NCI-H226 (cell line): ENCODE measurements around the gene LZTS2.
"Not testable (repeated sequence)": the region's sequence is repeated elsewhere in the genome, so short reads cannot be mapped to it uniquely, and the experiment has no call there.

Source experiments
- DNase-seq: peaks from one replicate; pipeline ENCODE4 v3.0.0-alpha.2; 2015

The LZTS2 gene

DNA sequence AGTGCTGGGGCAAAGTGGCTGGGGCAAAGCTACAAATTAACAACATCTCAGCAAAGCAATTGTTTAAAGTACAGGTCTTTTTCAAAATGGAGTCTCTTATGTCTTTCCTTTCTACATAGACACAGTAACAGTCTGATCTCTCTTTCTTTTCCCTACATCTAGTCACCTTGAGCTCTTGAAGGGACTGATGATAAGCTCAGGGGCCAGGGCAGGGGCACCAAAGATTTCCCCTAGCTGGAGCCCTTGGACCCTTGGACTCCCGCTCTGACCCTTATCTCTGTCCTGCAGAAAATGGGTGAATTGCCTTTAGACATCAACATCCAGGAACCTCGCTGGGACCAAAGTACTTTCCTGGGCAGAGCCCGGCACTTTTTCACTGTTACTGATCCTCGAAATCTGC, 34.8 kb downstream of the LZTS2 start:
- not testable (repeated sequence) for DNase-seq

GRCh38 chr10:101035314-101035713, 35.7 kb downstream of the LZTS2 start:
- no peak for DNase-seq

DNA sequence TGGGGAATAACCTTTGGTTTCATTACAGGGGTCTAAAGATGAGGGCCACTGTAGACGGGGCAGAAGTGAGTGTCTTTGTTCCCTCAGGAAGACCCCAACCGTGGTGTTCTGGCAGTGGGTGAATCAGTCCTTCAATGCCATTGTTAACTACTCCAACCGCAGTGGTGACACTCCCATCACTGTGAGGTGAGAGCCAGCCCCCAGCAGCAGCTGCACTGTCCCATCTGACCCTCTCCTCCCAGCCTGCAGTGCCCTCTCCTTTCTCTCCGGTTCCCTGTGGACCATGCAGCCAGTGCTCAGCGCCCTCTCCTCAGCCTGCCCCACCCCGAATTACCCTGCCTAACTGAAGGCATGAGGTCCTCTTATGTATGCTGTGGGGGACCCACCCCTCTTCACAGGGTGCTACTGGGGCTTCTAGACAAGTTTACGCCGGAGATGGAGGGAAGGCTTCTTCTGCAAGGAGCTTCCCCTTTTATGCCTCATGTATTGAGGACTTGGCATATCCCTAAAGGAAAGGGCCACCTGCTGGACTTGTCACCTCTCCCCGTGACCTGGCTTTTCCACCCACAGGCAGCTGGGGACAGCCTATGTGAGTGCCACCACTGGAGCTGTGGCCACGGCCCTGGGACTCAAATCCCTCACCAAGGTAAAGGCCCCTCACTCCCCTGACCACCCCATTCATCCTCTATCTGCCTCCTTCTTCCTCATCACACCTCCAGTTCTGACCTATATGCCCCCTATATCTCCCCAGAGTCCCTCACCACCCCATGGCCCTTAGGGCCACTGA, 36.5 kb downstream of the LZTS2 start:
- DNase-seq = no peak

GRCh38 chr10:101036726-101037125, 37.1 kb downstream of the LZTS2 start:
- no peak for DNase-seq

DNA sequence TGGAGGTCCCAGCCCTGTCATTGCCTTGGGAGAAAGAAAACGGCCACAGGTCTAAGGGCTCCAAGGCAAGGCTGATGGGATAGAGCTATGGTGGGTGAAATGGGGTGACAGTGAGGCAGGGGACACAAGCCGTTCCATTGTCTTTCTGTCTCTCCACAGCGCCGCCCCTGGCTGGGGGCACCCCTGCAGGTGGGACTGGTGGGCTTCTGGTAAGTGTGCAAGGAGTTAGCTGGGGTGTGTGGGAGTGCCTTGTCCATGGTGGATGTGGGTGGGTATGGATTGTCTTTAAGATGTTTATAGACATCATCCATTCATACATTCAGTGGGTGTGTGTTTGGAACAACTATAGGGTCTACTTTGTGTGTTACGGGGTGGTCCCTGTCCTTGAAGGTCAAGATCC, 38.9 kb downstream of the LZTS2 start:
- DNase-seq = no peak

DNA sequence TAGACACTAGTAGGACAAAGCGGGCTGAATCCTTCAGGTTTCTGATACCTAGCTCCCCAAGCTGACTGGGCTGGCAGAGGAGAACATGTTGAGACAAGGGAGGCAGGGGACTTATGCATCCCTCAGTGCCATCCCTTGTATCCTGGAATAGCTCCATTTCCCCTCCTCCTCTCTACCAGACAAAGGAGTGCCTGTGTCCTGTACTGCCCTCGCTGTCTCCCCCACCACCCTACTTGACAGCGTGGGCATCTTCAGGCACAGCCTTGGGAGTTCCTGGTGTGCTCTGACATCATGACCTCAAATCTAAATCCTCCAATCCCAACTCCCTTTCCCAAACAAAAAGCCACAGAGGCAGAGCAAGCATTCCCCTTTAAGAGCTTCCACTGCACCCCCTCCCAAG, 40.5 kb downstream of the LZTS2 start:
- DNase-seq = no peak

GRCh38 chr10:101040851-101041250, 41.2 kb downstream of the LZTS2 start:
- DNase-seq = no peak

DNA sequence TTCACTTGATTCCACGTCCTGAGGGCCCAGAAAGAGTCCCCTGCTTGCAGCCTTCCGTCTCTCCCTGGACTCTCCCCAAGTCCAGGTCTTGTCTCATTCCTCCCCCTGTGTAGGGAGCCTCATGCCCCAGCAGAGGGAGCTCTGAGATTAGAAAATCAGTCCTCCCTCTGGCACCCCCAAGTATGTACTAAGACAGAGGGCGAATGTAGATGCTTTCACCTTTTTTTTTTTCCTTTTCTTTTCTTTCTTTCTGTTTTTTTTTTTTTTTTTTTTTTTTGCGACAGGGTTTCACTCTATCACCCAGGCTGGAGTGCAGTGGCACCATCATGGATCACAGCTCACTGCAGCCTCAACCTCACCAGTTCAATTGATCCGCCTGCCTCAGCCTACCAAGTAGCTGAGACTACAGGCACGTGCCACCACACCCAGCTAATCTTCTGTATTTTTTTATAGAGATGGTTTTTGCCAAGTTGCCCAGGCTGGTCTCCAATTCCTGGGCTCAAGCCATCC, 41.7 kb downstream of the LZTS2 start:
- DNase-seq = peak; percentile 57

GRCh38 chr10:101042118-101042517, 42.5 kb downstream of the LZTS2 start:
- no peak for DNase-seq

- peak; percentile 98 for DNase-seq
Measured at GRCh38 chr10:101042667-101043362, 43.2 kb downstream of the LZTS2 start.

DNA sequence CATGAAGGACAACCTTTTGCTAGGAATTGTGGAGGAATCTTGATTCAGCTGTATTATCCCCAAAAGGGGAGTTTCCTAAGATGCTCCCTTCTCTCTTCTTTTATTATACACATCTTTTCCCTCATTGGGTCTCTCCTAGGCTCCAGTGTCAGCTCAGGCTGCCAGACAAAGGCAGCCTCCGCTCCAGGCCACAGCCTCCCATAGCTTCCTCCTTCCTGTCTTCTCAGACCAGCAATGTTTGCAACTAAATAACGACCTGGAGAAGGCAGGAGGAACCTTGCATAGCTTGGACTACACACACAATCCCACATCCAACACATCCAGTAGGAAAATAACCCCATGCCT, 43.7 kb downstream of the LZTS2 start:
- DNase-seq = no peak

DNA sequence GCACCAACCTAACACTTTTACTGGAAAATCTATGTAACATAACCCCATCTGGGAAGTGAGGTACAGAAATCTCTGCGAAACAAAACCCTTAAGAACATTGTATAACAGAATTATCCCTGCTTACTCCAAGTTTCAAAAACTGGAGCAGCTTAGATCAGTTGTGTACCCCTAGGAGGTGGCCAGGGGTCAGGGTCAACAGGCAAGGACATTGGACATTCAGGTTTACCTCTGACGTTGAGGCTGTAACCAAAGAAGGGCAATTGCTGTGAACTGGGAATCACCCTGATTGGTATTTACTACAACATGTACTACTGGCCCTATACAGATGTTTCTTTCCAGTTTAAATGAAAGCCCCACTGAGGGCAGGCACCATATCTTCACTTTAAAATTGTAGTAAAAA, 44.5 kb downstream of the LZTS2 start:
- DNase-seq = no peak

DNA sequence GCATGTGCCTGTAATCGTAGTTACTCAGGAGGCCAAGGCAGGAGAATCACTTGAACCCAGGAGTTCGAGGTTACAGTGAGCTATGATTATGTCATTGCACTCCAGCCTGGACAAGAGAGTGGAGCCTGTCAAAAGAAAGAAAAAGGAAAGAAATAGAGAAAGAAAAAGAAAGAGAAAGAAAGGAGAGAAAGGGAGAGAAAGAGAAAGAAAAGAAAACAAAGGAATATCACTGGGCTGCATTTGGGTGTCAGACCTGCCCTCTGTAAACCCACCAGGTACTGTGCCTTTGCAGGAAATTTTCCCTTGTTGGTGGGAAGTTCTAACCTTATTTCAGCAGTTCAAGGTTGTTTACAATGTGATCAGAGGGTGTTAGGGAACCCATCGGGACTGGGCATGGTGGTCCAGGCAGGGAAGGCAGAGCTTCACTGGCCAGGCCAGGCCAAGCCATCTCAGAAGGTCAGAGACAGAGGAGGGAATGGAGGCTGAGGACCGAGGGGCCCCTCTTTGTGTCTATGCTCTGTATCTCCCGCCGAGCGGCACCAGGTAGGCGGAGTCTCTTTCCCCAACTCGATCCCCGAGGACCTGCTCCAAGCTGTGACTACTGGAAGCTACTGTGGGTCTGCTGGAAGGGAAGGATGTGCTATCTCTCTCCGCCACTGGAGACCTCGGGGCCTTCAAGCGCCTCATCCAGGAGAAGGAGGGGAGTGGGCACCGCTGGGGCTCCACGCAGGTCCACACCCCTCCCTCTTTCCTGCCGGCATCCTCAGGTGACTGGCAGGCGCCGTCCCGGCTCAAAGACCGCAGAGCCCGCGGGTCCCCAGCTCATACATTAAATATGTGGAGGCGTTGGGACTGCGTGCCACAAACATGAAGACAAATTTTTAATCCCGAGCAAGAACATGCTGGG, 47.0 kb downstream of the LZTS2 start:
- no peak for DNase-seq

DNA sequence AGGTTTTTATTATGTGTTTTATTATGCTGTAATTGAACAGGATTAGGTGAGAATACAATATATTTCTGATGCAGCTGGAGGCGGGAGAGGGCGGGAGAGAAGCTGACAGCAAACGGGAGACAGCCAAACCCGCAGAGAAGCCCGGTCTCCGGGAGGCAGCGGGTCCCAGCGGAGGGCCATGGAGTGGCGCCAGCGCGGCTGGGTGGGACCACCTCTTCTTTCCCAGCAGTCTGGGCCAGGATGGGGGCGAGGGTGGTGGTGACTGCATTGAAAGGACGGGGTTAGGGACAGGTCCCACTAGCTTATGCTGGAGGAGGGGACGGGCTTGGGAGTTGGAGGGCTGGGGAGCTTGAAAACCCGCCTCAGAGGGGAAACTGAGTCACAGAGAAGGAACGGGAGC, 47.7 kb downstream of the LZTS2 start:
- DNase-seq = no peak

DNA sequence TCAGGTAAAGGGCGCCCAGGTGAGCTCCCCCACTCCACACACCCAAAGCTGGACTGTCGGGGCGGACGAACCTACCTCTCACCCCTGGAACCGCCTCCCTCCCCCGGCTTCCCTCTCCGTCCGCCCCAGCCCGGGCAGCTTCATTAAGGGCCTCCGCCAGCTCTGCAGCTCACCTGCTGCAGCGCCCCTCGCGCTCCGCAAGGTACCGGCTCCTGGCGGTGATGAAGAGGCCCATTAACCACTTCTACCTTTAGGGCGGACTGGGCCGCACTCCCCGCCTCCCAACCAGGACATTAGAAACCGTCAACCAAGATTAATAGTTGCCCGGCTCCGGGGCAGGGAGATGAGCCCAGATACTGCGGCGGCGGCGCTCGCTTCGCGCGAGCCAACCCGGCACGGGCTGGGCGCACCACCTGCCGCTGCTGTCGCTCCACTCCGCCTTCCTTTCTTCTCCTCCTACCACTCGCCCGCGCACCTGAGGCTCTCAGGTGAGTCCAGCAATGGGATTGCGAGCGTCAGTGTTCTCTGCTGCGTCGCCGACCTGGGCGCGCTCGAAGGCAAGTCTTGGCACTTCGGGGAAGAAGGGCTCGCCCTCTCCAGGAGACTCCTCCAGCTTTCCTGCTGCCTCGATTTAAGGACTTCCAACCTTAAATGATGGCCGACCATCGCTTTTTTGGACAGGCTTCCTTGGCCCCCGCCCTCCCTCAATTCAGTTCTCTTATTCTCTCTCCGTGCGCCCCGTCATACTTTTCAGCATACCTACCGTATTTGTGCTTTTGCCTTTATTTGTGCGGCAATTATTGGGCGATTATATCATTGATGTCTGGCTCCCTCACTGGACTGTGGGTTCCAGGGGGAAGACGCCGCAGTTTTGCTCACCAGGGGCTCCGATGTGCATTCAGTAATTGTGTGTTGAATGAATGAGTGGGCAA, 48.6 kb downstream of the LZTS2 start:
- no peak for DNase-seq

GRCh38 chr10:101050208-101051069, 50.8 kb downstream of the LZTS2 start:
- peak; percentile 38 for DNase-seq

GRCh38 chr10:101052285-101052684, 52.7 kb downstream of the LZTS2 start:
- peak; percentile 39 for DNase-seq

DNA sequence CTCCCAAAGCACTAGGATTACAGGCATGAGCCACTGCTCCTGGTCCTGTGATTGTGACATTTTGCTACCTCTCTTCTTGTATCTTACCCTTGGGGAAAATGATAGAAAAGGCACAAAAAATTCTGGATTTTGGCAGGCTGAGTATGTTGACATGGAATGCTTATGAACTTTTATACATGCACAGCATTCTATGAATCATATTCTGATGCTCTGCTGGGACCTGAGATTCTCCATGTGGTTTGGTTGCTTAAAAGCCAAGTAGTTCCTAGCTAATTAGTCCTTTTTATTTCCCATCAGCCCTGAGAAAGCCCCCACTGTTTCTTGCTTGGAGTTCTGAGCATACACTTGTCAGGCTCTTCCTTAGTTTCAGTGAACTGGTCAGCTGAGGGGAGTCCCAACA, 53.9 kb downstream of the LZTS2 start:
- no peak for DNase-seq

DNA sequence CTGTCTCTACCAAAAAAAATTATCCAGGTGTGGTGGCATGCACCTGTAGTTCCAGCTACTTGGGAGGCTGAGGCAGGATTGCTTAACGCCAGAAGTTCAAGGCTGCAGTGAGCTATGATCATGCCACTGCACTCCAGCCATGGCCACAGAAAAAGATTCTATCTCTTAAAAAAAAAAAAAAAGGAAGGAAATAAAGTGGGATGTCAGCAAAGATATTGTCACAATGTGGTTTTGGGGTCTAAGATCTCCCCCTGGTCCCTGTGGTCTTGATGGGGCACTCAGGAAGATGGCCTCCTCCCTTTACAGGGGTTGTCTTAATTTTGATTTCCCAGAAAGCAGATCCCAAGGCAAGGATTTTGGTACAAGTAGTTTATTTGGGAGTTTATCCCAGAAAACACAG, 54.7 kb downstream of the LZTS2 start:
- no peak for DNase-seq

- no peak for DNase-seq
Measured at GRCh38 chr10:101054876-101055275, 55.3 kb downstream of the LZTS2 start.

DNA sequence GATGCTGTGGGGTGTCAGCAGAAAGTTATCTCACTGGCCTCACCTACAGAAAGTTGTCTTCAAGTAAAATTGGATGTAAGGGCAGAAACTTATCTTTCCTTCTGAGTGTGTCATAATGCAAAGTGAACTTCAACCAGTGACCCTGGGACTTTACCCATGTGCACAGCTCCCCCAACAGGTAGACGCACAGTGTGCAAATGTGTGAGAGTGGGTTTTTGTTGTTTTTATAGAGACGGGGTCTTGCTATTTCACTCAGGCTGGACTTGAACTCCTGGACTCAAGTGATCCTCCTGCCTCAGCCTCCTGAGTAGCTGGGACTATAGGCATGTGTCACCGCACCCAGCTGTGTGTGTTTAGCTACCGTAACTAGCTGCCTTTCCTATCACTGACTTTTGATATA, 55.8 kb downstream of the LZTS2 start:
- DNase-seq = no peak
